ENCODE measurements around the gene RNU6-7.

The RNU6-7 gene

GRCh38 chr14:32205554-32205953, 3.7 kb downstream of the RNU6-7 start:
- DNase-seq (ENCODE audit: low read depth) = no peak

GRCh38 chr14:32205984-32206383, 4.1 kb downstream of the RNU6-7 start:
- DNase-seq (ENCODE audit: low read depth) = no peak

- DNase-seq (ENCODE audit: low read depth) = no peak
These were observed 4.7 kb downstream of the RNU6-7 start for GRCh38 chr14:32206552-32206951.

GRCh38 chr14:32208490-32208889, 6.6 kb downstream of the RNU6-7 start:
- no peak for DNase-seq (ENCODE audit: low read depth)

GRCh38 chr14:32209471-32209870, 7.6 kb downstream of the RNU6-7 start:
- no peak for DNase-seq (ENCODE audit: low read depth)

GRCh38 chr14:32211068-32211404, 9.2 kb downstream of the RNU6-7 start:
- no peak for DNase-seq (ENCODE audit: low read depth)

- no peak for DNase-seq (ENCODE audit: low read depth)
These were observed 11.0 kb downstream of the RNU6-7 start for GRCh38 chr14:32212833-32213232.

- DNase-seq (ENCODE audit: low read depth) = no peak
These were observed 15.5 kb downstream of the RNU6-7 start for GRCh38 chr14:32217301-32217700.

GRCh38 chr14:32224737-32225377, 23.0 kb downstream of the RNU6-7 start:
- DNase-seq (ENCODE audit: low read depth) = no peak

GRCh38 chr14:32225378-32225920, 23.6 kb downstream of the RNU6-7 start:
- no peak for DNase-seq (ENCODE audit: low read depth)

- DNase-seq (ENCODE audit: low read depth) = no peak
These were observed 24.2 kb downstream of the RNU6-7 start for GRCh38 chr14:32226056-32226455.

- DNase-seq (ENCODE audit: low read depth) = no peak
These were observed 28.3 kb downstream of the RNU6-7 start for GRCh38 chr14:32230181-32230580.

GRCh38 chr14:32230695-32231280, 28.9 kb downstream of the RNU6-7 start:
- no peak for DNase-seq (ENCODE audit: low read depth)

- no peak for DNase-seq (ENCODE audit: low read depth)
These were observed 30.6 kb downstream of the RNU6-7 start for GRCh38 chr14:32232481-32232880.

- no peak for DNase-seq (ENCODE audit: low read depth)
These were observed 31.4 kb downstream of the RNU6-7 start for GRCh38 chr14:32233260-32233659.

GRCh38 chr14:32244404-32244803, 42.6 kb downstream of the RNU6-7 start:
- no peak for DNase-seq (ENCODE audit: low read depth)

GRCh38 chr14:32246751-32247150, 44.9 kb downstream of the RNU6-7 start:
- no peak for DNase-seq (ENCODE audit: low read depth)

- no peak for DNase-seq (ENCODE audit: low read depth)
These were observed 47.5 kb downstream of the RNU6-7 start for GRCh38 chr14:32249371-32249770.

- DNase-seq (ENCODE audit: low read depth) = no peak
These were observed 47.9 kb downstream of the RNU6-7 start for GRCh38 chr14:32249780-32250179.

GRCh38 chr14:32250681-32251080, 48.8 kb downstream of the RNU6-7 start:
- no peak for DNase-seq (ENCODE audit: low read depth)

- DNase-seq (ENCODE audit: low read depth) = no peak
These were observed 49.7 kb downstream of the RNU6-7 start for GRCh38 chr14:32251530-32251929.

Data from stimulated activated CD8-positive, alpha-beta memory T cell treated with anti-CD3 and anti-CD28 coated beads, Interleukin-15, amount 100 ng/mL, for 24 hours (primary cell).